C4-2B (cell line): ENCODE results near the gene CACUL1.

Experiments used
- CTCF ChIP-seq: fragments of 450-650 bp; conservative IDR thresholded peaks from 2 replicates; pipeline ENCODE4 v1.5.1; 2017; ENCODE audit warnings: mild to moderate bottlenecking
- ZFX ChIP-seq: fragments of 450-650 bp; IDR thresholded peaks from 2 replicates; pipeline ENCODE4 v1.6.1; 2017

- TF ChIP-seq CTCF (no peak), ZFX (no peak)
Measured at GRCh38 chr10:118778727-118779126, 24.0 kb upstream of the CACUL1 start.
